Mucosa of gallbladder (tissue), 1 donor: ENCODE measurements around the gene KLHL3. TPM values are rescaled to one million over a fixed set of nuclear protein-coding genes. Genes with fewer than 3 reads are reported as not detected.
A peak's percentile ranks its signal among the peaks of the same experiment; 100 is the strongest.
"Not testable (repeated sequence)": the region's sequence is repeated elsewhere in the genome, so short reads cannot be mapped to it uniquely, and the experiment has no call there.

Source experiments
- DNase-seq: peaks from one replicate; pipeline ENCODE4 v3.0.0-alpha.2; 2020; ENCODE audit warnings: low spot score
- total RNA-seq: library from RNA; stranded (reverse); gene quantifications from one replicate; pipeline ENCODE4 v1.2.1, GENCODE V29; 2021
- donor health status: DM: no; HTN: no; CAD: no.

KLHL3 gene
- 20.3 TPM for total RNA-seq

- DNase-seq, result peak; percentile 38
These were observed at the start of gene KLHL3 for GRCh38 chr5:137735555-137736284. Gene KLHL3, minus strand, starts transcription at chr5:137736089. Its CDS starts 443 bp downstream, at chr5:137735646.

DNA sequence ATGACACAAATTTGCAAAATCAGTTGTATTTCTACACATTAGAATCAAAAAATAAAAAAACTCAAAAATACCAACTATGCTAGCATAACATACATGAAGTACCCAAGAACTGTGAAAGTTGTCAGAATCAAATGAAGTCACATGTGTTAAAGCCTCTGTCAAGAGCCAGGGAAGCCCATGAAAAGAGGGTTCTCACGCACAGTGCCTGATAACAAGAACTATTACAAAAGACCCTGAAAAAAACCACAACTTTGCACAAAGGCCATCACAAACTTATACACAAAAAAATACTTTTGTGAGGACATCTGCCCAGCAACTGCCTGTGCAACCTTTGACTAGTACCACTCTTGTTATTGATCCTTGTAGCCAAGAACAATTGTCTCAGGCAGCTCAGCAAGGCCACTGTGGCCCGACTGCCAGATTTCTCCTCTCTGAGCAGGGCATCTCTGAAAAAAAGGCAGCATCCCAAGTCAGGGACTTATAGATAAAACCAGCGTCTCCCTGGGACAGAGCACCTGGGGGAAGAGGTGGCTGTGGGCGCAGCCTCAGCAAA is 47.2 kb upstream of the KLHL3 start:
- DNase-seq, result peak; percentile 16

GRCh38 chr5:137782055-137782454 is 46.2 kb upstream of the KLHL3 start:
- DNase-seq, result no peak

- no peak for DNase-seq
These were observed 43.1 kb upstream of the KLHL3 start for GRCh38 chr5:137778772-137779564.

- DNase-seq, result not testable (repeated sequence)
These were observed 32.0 kb upstream of the KLHL3 start for GRCh38 chr5:137767937-137768336.

DNA sequence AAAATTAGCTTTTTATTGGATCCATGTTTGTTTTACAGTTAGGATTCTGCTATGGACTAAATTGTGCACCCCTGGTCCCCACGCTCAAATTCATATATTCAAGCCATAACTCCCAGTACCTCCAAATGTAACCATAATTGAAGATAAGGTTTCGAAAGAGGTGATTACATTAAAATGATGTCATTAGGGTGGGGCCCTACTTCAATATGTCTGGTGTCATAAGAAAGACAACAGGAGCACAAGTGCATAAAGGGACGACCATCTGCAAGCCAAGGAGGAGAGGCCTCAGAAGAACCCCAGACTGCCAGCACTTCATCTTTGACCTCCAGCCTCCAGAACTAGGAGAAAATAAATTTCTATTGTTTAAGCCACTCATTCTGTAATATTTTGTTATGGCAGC is 25.7 kb upstream of the KLHL3 start:
- no peak for DNase-seq

DNA sequence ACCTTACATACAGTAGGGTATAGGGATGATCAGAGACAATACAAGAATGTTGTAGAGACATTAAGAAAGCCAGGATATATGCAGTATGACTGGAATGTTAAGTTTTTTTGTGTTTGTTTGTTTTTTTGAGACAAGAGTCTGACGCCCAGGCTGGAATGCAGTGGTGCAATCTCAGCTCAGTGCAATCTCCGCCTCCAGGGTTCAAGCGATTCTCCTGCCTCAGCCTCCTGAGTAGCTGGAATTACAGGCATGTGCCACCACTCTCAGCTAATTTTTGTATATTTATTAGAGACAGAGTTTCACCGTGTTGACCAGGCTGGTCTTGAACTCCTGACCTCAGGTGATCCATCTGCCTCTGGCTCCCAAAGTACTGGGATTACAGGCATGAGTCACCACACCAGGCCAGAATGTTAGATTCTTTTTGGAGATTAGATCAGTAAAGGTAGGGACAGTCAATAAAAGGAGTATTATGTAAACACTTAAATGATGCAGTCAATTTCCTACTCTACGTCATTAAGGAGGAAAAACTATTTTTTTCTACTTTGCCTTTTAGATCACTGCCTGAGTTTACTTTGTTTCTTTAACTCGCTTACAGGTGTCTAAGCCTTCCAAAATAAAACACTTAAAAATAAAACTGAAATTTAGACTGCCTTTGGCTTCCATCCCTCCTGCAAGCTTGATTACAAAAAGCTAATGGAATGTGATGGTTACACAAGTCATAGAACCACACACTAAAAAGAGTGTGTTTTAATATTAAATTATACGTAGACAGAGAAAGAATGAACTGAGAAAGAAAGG is 25.0 kb upstream of the KLHL3 start:
- no peak for DNase-seq

DNA sequence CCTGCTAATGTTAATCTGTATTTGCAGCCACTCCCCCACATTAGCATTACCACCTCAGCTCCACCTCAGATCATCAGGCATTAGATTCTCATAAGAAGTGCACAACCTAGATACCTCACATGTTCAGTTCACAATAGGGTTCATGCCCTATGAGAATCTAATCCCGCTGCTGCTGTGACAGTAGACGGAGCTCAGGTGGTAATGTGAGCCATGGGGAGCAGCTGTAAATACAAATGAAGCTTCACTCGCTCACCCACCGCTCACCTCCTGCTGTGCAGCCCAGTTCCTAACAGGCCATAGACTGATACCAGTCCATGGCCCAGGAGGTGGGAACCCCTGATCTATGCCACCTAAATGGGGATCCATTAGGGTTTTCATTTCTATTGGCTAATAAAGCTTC is 24.4 kb upstream of the KLHL3 start:
- DNase-seq, result no peak

- DNase-seq, result no peak
These were observed 22.9 kb upstream of the KLHL3 start for GRCh38 chr5:137758715-137759306.

DNA sequence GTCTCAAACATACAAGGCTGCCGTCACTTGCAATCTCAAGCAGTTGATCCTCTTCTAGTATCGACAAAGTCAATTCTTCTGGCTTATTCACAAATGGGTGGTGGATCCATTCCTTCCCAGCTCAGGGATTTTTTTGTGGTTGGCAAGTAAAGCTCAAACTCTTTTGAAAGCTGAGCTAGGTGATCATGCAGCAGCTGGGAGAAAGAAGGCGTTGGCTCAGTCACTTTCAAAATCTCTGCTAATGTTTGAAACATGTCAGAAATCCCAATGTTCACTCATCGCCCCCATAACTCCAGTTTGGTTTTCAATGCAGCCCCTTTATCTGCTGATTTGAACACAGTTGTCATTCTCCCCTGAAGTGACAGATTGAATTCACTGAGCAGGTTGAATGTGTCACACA is 22.2 kb upstream of the KLHL3 start:
- DNase-seq, result no peak

DNA sequence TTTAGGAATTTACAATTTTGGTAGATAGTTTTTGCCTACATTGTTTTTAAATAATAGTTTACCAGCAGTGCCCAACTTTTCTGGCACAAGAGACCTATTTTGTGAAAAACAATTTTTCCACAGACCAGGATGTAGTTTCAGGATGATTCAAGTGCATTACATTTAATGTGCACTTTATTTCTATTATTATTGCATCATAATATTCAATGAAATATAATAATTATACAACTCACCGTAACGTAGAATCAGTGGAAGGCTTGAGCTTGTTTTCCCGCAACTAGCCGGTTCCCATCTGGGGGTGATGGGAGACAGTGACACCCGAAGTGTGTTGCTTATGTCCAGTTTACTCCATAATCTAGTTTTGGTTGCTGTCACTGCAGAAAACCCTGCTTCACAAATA is 21.7 kb upstream of the KLHL3 start:
- DNase-seq, result no peak

- no peak for DNase-seq
These were observed 19.3 kb upstream of the KLHL3 start for GRCh38 chr5:137754961-137755762.

GRCh38 chr5:137754188-137754960 is 18.5 kb upstream of the KLHL3 start, which contains the start of gene HNRNPA0:
Gene HNRNPA0, minus strand, starts transcription at chr5:137754363. Its CDS starts 297 bp downstream, at chr5:137754066.
- DNase-seq, result peak; percentile 97

DNA sequence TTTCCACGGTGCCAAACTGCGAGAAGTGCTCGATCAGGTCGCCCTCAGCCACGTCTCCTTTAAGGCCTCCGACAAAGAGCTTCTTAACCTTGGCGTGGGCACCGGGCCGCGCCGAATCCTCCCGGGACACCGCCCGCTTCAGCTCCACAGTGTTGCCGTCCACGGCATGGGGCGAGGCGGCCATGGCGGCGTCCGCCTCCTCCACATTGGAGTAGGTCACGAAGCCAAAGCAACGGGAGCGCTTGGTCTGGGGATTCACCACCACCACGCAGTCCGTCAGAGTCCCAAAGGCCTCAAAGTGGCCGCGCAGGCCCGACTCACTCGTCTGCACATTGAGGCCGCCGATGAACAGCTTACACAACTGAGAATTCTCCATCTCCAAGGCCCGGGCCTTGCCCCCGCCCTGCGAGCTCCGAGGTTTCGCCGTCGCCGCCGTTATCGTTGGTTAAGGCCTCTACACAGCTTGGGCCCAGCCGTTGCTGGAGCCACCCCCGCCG is 17.9 kb upstream of the KLHL3 start:
- no peak for DNase-seq

GRCh38 chr5:137752905-137753690 is 17.2 kb upstream of the KLHL3 start:
- peak; percentile 24 for DNase-seq

DNA sequence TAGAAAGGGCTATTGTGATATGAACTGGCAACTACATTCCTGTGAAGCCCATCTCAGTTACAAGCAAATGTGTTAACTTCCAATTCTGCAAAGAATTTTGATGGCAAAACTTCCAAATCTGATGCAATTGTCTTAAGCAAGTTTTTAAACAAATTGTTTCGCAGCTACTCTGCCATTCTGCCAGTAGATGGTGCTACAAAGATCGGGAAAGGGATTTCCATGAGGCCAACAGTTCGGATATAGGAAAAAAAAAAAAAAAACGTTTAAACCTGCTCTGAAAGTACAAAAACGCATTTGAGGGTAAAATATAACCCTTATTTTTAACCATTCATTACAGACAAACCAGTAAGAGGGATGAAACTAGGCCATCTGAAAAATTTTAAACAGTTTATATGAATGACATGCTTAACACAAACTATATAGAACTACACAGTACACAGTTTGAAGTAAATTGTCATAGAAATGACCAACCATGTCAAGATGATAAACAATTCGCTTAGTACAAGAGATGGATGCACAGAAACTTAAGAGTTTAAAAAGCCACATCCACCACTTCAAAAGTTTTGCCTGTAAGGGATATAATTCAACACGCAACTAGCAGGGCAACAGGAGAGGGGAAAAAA is 16.1 kb upstream of the KLHL3 start:
- no peak for DNase-seq

- DNase-seq, result no peak
These were observed 14.5 kb upstream of the KLHL3 start for GRCh38 chr5:137750436-137750835.

DNA sequence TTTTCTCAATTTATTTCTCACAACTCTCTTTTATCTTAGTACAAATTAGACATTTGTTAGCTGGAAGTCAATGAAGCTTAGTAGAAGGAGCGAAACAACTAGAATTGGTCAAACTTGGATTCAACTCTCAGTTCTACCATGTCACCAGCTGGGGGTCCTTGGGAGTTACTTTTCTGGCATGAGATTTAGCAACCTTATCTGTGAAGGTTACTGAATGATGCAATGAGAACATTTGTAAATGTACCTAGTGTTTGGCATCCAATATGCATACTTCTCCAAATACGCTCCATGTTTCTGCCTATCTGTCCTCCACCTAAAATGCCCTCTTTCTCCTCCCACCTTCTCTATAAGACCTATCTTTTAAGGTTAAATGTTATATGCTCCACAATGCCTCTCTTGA is 12.0 kb upstream of the KLHL3 start:
- no peak for DNase-seq
